DND-41 (cell line): ENCODE results near the gene KCNC4.

ENCODE experiments used
- ATAC-seq: fragments of 200-7000 bp; cut with Tn5 transposase; 3 replicates; pipeline ENCODE4 v1.9.1; 2021; ENCODE audit warnings: low read depth; ENCODE audit not compliant: insufficient read depth
- DNase-seq: peaks from one replicate; pipeline ENCODE4 v3.0.0-alpha.2; 2020
- H2AFZ ChIP-seq: 2 replicates; pipeline ENCODE4 v1.6.0; 2012; ENCODE audit warnings: low read depth, low read length
- H3K27ac ChIP-seq: 2 replicates; pipeline ENCODE4 v1.5.1; 2012; ENCODE audit warnings: low read length, inconsistent platforms
- H3K27me3 ChIP-seq: fragments of 200-600 bp; sonication (generic); 2 replicates; pipeline ENCODE4 v1.6.0; 2012; ENCODE audit warnings: low read length, mild to moderate bottlenecking, inconsistent platforms; ENCODE audit not compliant: insufficient read depth, poor library complexity
- H3K36me3 ChIP-seq: 2 replicates; pipeline ENCODE4 v1.5.1; 2012; ENCODE audit warnings: low read length, inconsistent platforms; ENCODE audit not compliant: insufficient read depth
- H3K4me1 ChIP-seq: 2 replicates; pipeline ENCODE4 v1.5.1; 2012; ENCODE audit warnings: mild to moderate bottlenecking, low read length; ENCODE audit not compliant: insufficient read depth
- H3K4me2 ChIP-seq: 2 replicates; pipeline ENCODE4 v1.6.0; 2012; ENCODE audit warnings: mild to moderate bottlenecking, moderate library complexity, low read length, inconsistent platforms; ENCODE audit not compliant: insufficient read depth
- H3K4me3 ChIP-seq, 2 experiments: fragments of 200-600 bp in 1 of 2; shearing (Covaris generic) in 1 of 2; 2 replicates each; pipeline ENCODE4 v1.5.1; 2012 to 2016; ENCODE audit warnings: inconsistent platforms in 2 of 2, low read length in 2 of 2, mild to moderate bottlenecking in 2 of 2, low read depth in 1 of 2, moderate library complexity in 1 of 2
- H3K79me2 ChIP-seq: 2 replicates; pipeline ENCODE4 v1.6.0; 2012; ENCODE audit warnings: low read length, inconsistent platforms; ENCODE audit not compliant: insufficient read depth
- H3K9ac ChIP-seq: 2 replicates; pipeline ENCODE4 v1.6.0; 2012; ENCODE audit warnings: low read depth, mild to moderate bottlenecking, inconsistent platforms, low read length, moderate library complexity
- H3K9me3 ChIP-seq: 2 replicates; pipeline ENCODE4 v1.5.1; 2012; ENCODE audit warnings: low read length, moderate library complexity, mild to moderate bottlenecking, inconsistent platforms; ENCODE audit not compliant: insufficient read depth, severe bottlenecking
- H4K20me1 ChIP-seq: 2 replicates; pipeline ENCODE4 v1.6.0; 2012; ENCODE audit warnings: low read length; ENCODE audit not compliant: insufficient read depth
- EZH2 ChIP-seq: IDR thresholded peaks from 3 replicates; pipeline ENCODE4 v1.6.1; 2012; ENCODE audit warnings: borderline replicate concordance, low read depth, mild to moderate bottlenecking, moderate library complexity, low read length, inconsistent platforms; ENCODE audit not compliant: severe bottlenecking
- TF ChIP-seq, protein P1 (sequence below): IDR thresholded peaks from 2 replicates; pipeline ENCODE4 v1.5.1; 2012; ENCODE audit warnings: borderline replicate concordance, low read length, moderate library complexity, mild to moderate bottlenecking; ENCODE audit not compliant: poor library complexity, severe bottlenecking; ENCODE audit errors: extremely low read depth

KCNC4 gene

GRCh38 chr1:110161849-110162248 lies 48.3 kb upstream of the KCNC4 start:
- Histone ChIP-seq H3K4me2 (no peak overlapping the region), H2AFZ (no peak overlapping the region), H3K9ac (no peak overlapping the region), H3K9me3 (no peaks in the 10 kb centered on the region), H3K4me3 (no peak overlapping the region), H3K79me2 (no peaks in the 10 kb centered on the region), H3K4me1 (no peaks in the 10 kb centered on the region), H3K36me3 (no peaks in the 10 kb centered on the region), H3K27me3 (peaks cover 9% of the 10 kb centered on the region), H3K27ac (no peak overlapping the region), H4K20me1 (no peaks in the 10 kb centered on the region)
- DNase-seq (no peak), ATAC-seq (no peak)
- TF ChIP-seq EZH2: no peak
- TF ChIP-seq, protein P1, sequence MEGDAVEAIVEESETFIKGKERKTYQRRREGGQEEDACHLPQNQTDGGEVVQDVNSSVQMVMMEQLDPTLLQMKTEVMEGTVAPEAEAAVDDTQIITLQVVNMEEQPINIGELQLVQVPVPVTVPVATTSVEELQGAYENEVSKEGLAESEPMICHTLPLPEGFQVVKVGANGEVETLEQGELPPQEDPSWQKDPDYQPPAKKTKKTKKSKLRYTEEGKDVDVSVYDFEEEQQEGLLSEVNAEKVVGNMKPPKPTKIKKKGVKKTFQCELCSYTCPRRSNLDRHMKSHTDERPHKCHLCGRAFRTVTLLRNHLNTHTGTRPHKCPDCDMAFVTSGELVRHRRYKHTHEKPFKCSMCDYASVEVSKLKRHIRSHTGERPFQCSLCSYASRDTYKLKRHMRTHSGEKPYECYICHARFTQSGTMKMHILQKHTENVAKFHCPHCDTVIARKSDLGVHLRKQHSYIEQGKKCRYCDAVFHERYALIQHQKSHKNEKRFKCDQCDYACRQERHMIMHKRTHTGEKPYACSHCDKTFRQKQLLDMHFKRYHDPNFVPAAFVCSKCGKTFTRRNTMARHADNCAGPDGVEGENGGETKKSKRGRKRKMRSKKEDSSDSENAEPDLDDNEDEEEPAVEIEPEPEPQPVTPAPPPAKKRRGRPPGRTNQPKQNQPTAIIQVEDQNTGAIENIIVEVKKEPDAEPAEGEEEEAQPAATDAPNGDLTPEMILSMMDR: no peak

DNA sequence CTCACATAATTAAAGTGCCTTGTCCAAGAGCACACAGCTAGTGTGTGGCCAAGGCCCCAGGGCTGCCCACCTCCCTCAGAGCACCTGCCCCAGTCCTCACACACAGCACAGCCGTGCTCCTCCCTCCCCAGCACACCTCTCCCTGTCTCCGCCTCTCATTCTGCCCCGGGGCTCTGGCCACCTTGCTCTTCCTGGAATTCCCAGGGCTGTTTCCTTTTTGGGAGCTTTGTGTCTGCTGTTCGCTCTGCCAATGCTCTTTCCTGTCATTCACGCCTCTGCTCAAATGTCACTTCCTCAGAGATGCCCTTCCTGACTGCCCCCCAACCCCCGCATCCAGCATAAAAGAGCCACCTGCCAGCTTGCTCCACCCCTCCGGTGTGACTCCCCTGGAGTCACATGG lies 46.5 kb upstream of the KCNC4 start:
- no peaks in the 10 kb centered on the region for H3K9me3 ChIP-seq
- DNase-seq (no peak), ATAC-seq (no peak)
- no peak overlapping the region for H3K9ac ChIP-seq
- H3K27me3 ChIP-seq: peaks cover 9% of the 10 kb centered on the region
- no peaks in the 10 kb centered on the region for H3K36me3 ChIP-seq
- H3K4me1 ChIP-seq: no peaks in the 10 kb centered on the region
- no peaks in the 10 kb centered on the region for H3K79me2 ChIP-seq
- H4K20me1 ChIP-seq: no peaks in the 10 kb centered on the region
- TF ChIP-seq, protein P1: no peak
- no peak for TF ChIP-seq EZH2
- no peak overlapping the region for H3K4me2 ChIP-seq
- no peak overlapping the region for H3K27ac ChIP-seq
- no peak overlapping the region for H3K4me3 ChIP-seq
- H2AFZ ChIP-seq: no peak overlapping the region

GRCh38 chr1:110164725-110165350 lies 45.3 kb upstream of the KCNC4 start:
- ATAC-seq: no peak
- H3K27me3 ChIP-seq: peaks cover 9% of the 10 kb centered on the region
- H3K4me3 ChIP-seq: no peak overlapping the region
- H3K4me1 ChIP-seq: no peaks in the 10 kb centered on the region
- H3K36me3 ChIP-seq: no peaks in the 10 kb centered on the region
- no peak overlapping the region for H3K4me2 ChIP-seq
- H3K79me2 ChIP-seq: no peaks in the 10 kb centered on the region
- no peak overlapping the region for H2AFZ ChIP-seq
- TF ChIP-seq EZH2: no peak
- TF ChIP-seq, protein P1: no peak
- H3K27ac ChIP-seq: no peak overlapping the region
- H3K9me3 ChIP-seq: no peaks in the 10 kb centered on the region
- no peak for DNase-seq
- H3K9ac ChIP-seq: no peak overlapping the region
- no peaks in the 10 kb centered on the region for H4K20me1 ChIP-seq
